HEK293T (cell line): ENCODE data around the gene CYP46A1.

Experiments
- ARNT ChIP-seq: fragments of 450-650 bp; IDR thresholded peaks from 2 replicates; pipeline ENCODE4 v1.6.1; 2017; ENCODE audit warnings: mild to moderate bottlenecking
- BHLHE40 ChIP-seq: fragments of 450-650 bp; IDR thresholded peaks from 2 replicates; pipeline ENCODE4 v1.6.1; 2016; ENCODE audit warnings: mild to moderate bottlenecking, moderate library complexity, borderline replicate concordance
- CTBP1 ChIP-seq: fragments of 450-650 bp; IDR thresholded peaks from 2 replicates; pipeline ENCODE4 v1.6.1; 2016; ENCODE audit warnings: borderline replicate concordance
- ELF4 ChIP-seq: fragments of 450-650 bp; IDR thresholded peaks from 2 replicates; pipeline ENCODE4 v1.6.1; 2017; ENCODE audit warnings: antibody characterized with exemption
- FOXA1 ChIP-seq: fragments of 450-650 bp; IDR thresholded peaks from 2 replicates; pipeline ENCODE4 v1.6.1; 2016; ENCODE audit warnings: mild to moderate bottlenecking
- FOXM1 ChIP-seq: fragments of 450-650 bp; IDR thresholded peaks from 2 replicates; pipeline ENCODE4 v1.6.1; 2017; ENCODE audit warnings: mild to moderate bottlenecking, borderline replicate concordance
- SP1 ChIP-seq: fragments of 450-650 bp; IDR thresholded peaks from 2 replicates; pipeline ENCODE4 v1.6.1; 2017
- SUZ12 ChIP-seq: fragments of 450-650 bp; IDR thresholded peaks from 2 replicates; pipeline ENCODE4 v1.6.1; 2016; ENCODE audit warnings: mild to moderate bottlenecking
- ZNF384 ChIP-seq: fragments of 450-650 bp; IDR thresholded peaks from 2 replicates; pipeline ENCODE4 v1.6.1; 2016

DNA sequence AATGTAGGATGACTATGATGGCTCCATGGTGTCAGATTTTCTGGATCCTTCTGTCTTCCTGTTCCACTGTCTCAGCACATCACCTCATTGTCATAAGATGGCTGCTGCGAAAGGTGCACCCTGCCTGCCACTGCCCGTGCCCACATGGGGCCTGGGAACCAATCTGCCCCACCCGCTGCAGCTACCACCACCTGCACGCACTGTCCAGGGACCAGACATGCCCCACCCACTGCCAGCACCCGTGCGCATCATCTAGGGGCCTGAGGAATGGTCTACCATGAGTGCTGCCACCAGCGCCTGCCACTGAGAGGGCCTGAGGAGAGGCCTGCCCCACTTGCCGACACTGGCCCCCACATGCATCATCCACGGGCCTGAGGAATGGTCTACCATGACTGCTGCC lies 23.8 kb downstream of the CYP46A1 start:
- TF ChIP-seq CTBP1 (no peak), SP1 (no peak), SUZ12 (no peak), ARNT (no peak), FOXA1 (no peak), ELF4 (no peak), ZNF384 (no peak), BHLHE40 (no peak), FOXM1 (no peak)
